CD4-positive, alpha-beta T cell treated with Interleukin-4 for 4 hours (primary cell): ENCODE measurements around the gene SEC14L2.

Source experiments
- DNase-seq: peaks from one replicate; pipeline ENCODE4 v3.0.0-alpha.2; 2020

Gene SEC14L2

DNA sequence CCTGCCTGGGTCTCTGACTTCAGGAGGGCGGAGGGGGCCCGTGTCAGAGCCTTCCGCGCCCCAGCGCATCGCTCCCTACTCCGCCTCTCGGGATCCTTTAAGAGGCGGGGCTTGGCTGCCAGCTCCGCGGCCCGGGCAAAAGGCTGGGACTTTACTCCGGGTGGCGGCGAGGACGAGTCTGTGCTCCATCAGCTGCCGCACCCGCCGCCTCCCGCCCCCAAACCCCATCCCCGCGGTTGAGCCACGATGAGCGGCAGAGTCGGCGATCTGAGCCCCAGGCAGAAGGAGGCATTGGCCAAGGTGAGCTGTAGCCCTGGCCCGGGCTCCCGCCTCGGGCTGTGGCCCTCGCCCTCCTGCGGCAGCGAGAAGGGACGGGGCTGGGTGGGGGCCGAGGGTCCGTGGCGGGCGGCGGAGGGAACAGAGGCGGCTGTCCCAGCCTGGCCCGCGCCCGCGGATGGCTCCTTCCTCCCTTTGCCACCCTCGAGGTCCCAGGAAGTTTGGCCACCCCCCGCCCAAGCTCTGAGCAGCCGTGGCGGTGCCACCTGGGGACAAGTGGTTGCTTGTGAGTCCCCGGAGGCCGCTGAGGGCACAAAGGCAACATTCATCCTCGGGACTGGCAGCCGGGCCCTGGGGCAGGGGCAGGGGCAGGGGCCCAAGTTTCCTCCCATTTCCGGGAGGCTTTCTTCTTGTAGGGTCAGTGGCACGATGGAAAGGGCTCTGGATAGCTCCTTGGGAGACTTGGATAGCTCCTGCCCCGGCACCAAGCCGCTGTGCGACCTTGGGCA, at the start of gene SEC14L2:
SEC14L2 (plus strand) TSS at position 148 of the 785 bp plus-strand sequence; CDS start at position 247, 99 bp downstream.
- DNase-seq: peak; percentile 44

DNA sequence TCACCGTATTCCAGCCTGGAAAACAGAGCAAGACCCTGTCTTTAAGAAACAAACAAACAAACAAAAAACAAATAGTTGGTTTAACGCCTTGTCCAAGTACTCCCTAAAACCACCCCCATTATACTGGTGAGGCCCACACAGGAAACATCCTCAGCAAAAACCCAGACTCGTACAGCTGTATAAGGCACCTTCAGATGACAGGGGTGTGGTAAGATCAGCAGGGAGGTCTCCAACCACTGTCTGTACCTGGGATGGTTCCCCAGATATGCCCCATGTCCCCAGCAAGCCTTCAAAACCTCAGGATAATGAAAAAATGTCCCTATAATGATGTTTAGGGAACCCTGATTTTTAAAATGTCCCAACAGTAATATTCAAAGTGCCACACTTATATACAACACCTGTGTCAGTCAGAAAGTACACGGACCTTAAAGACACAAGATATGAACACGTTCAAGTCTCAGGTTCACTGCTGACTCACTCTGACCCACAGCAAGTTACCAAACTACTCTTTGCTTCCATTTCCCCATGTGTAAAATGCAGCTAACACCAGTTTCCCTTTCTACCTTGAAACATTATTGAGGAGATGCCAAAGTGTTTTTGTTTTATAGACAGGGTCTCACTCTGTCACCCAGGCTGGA, 49.4 kb upstream of the SEC14L2 start:
- no peak for DNase-seq

DNA sequence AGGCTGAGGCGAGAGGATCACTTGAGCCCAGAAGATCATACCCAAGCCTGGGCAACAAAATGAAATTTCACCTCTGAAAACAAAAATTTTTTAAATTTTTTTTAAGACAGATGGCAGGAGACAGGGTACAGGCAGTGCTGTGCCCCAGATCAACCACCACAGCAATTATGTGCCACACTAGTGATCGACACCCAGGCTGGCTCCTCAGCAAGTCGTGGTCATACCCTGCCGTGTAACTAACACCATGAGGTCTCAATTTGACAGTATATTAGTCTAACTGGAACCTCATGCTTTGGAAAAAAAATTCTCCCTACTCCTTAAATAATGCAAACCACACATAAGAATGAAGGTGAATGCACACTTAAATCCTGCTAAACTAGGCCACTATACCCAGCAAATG, 48.4 kb upstream of the SEC14L2 start:
- DNase-seq: no peak

DNA sequence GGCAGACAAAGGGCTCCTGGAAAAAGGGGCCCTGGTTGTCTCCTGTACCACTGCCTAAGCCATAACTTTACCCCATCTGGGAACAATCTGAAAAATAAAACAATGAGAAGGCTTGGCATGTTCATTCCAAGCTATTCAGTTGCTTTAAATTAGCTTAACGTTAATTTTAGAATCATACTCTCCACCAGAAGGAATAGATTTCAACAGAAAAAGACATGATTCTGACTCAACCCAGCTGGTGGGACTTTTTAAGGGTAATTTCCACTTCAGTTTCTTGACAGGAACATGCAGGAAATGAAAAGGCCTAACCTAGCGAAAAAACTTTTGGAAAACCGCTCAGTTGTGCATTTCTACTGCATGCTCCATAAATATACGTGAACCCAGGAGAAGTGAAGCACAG, 48.0 kb upstream of the SEC14L2 start:
- DNase-seq: no peak

DNA sequence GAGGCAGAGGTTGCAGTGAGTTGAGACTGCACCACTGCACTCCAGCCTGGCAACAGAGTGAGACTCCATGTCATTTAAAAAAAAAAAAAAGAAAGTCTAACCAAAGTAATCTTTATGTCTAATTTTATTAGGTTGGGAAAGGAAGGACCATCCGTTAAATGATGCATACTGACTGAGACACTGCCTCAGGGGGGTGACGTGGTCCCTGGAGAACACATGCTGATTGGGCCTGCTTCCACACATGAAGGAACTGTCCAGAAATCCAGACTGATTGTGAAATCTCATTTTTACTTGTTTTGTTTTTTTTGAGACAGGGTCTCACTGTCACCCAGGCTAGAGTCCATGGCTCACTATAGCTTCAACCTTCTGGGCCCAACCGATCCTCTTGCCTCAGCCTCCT, 45.6 kb upstream of the SEC14L2 start:
- no peak for DNase-seq

DNA sequence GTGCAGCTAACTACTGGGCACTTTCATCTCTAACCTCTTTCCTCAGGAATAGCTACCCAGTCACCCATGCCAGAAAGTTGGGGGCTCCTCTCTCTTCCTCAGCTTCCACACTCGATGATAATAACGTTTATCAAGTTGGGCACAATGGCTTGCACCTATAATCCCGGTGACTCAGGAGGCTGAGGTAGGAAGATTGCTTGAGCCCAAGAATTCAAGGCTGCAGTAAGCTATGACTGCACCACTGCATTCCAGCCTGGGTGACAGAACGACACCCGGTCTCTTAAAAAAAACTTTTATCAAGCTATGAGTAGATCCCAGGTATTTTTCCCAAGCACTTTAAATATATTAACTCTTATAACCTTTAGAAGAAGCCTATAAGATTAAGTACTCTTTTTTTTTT, 42.2 kb upstream of the SEC14L2 start:
- no peak for DNase-seq

DNA sequence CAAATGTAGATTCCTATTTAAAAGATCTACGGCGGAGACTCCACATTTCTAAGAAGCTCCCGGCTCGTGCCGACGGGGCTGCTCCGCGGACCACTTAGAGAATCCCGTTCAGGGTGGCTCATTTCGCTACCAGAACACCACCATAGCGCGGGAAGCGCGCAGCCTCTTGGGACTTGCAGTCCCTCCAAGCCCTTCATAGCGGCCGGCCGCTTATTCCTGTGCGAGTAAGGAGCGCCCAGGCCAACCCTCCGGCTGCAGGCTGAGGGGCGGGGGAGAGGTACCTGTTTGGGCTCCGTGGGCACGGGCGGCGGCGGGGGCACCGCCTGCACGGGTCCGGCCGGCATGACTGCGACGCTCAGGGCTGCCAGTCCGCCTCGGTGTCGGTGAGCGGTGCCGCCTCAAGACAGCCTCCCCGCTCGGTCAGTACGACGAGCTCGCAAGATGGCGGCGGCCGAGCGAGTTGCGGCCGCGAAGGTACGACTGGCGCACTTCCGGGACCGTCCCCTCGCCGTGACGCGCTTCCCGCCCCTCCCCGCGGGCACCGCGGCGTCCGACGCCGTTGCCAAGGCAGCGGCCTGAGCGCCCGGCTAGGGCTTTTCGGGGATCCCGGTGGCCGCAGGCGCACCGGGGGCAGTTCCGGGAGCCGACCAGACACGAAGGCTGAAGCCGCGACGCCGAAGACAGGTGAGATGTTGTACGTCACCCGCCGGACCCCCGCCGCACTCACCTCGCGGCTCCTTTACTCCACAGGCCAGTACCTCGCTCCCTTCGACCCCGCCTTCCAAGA, 40.2 kb upstream of the SEC14L2 start, which contains the start of the genes CCDC157 and SF3A1:
CCDC157 (plus strand) TSS at position 559 of the 787 bp plus-strand sequence. CDS start 8,994 bp downstream, outside the sequence.
SF3A1 (minus strand) TSS at position 446 of the 787 bp plus-strand sequence; CDS start at position 344, 102 bp downstream.
- DNase-seq: peak; percentile 81

DNA sequence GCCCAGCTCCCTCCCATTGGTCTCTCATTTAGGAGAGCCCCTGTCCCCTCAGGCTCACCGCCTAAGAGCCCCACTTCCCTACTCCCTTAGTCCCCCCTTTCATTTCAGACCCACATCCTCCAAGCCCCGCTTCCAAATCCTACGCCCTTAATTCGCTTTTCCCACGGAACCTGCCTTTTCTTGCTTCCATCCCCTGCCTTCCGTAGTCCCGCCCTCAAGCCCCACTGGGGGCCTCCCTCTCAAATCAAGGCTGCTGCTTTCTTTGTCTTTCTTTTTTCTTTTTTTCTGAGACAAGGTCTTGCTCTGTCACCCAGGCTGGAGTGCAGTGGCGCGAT, 39.6 kb upstream of the SEC14L2 start:
- DNase-seq: no peak

DNA sequence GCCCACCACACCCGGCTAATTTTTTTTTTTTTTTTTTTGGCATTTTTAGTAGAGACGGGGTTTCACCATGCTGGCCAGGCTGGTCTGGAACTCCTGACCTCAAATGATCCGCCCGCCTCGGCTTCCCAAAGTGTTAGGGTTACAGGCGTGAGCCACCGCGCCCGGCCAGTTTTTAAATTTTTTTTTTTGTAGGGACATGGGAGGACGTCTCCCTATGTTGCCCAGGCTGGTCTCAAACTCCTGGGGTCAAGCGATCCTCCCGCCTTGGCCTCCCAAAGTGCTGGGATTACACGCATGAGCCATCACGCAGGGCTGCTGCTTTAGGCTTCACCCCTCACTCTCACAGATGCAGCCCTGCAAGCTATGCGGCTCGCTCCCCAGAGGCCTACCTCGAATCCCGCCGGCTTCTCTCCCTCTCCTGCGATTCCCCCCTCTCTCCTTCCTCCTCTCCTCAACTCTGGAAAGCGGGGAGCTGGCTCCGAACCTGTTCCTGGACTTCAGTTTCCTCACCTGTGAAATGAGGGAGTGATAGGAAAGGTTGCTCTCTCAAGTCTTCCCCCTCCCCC, 39.1 kb upstream of the SEC14L2 start:
- no peak for DNase-seq

DNA sequence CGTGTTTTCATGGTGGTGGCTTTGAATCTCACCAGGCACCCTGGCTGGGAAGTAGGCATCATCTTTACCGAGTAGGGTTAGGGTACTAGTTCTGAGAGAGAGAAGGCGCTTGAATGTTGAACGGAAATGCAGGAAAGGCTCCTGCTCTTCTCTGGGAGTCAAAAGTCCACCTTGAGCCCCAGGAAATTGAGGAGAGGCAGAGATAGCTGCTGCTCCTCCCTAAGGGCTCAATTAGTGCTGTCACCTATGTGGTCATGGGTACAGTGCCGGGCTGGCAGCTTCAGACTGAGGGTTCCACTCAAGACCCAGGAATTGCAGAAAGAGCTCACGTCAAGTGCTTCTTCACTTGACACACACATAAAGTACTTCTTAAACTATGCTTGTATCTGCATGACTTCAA, 38.3 kb upstream of the SEC14L2 start:
- DNase-seq: no peak

DNA sequence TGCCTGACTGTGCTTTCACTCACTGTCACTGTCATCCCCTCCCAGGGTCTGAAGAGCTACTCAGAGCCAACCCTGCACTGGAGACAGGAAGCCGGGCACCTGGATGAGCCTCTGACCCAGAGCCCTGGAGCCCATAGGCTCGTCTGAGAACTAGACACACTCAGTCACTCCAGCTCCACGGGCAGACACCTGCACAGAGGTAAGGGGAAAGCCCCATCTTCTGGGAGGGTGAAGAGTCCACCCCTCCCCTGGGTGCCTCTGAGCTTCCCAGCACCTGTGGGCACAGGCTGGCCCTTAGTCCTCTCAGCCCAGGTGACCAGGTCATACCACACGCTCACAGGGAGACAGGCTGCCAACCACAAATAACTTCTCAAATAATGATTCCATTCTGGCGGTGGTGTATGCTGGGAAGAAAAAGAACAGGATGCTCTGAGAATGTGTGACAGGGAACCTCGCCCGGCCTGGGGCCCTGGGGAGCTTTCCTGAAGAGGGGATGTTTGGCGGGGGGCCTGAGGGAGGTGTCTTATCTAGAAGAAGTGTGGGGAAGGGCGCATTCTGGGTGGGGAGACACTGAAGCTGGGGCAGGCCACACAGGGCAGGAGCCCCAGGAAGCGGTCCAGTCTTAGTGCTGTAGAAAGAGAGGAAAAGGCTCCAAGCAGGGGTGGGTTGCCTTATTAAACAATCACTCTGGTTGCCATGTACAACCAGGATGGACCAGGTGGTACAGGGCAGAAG, 34.7 kb upstream of the SEC14L2 start:
- no peak for DNase-seq

DNA sequence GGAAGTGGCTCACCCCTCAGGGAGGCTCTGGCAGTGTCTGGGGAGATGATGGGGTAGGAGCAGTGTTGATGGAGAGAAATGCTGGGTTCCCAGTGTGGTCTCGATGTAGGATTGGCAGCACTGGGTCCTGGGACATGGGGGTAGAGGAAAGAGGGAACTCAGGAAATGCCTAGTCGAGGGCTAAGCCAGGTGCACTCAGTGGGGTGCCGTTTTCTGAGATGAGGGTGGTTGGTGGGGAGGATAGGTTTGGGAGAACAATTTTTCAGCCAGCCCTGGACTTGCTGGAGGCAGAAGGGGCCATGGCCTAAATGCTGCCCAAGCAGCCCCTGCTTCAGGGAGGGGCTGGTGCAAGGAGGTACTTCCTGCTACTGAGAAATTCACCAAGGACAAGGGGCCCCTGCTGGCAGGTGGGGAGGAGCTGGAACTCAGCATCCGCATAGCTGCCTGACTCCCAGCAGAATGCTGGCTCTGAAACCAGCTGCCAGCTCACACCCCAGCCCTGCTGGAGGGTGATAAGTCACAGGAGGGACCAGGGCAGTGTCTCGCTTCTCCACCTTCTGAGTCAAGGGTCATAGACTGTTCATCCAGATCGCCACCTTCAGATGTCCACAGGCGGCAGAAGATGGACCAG, 34.1 kb upstream of the SEC14L2 start:
- no peak for DNase-seq

DNA sequence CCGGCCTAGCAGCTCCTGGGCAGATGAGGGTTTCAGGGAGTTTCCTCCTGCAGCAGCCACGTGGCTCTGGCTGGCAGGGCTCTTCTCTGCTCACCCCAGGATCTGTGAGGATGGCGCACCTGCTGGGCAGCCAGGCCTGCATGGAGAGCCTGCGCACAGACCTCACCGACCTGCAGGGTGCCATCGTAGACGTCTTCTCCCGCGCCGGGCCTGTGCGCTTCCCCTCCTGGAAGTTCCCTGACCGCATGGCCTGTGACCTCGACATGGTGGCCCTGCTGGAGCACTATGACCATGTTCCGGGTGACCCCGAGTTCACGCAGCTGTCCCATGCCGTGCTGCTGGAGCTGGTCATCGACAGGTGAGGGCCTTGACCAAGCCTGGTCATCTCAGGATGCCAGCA, 30.9 kb upstream of the SEC14L2 start:
- DNase-seq: no peak

DNA sequence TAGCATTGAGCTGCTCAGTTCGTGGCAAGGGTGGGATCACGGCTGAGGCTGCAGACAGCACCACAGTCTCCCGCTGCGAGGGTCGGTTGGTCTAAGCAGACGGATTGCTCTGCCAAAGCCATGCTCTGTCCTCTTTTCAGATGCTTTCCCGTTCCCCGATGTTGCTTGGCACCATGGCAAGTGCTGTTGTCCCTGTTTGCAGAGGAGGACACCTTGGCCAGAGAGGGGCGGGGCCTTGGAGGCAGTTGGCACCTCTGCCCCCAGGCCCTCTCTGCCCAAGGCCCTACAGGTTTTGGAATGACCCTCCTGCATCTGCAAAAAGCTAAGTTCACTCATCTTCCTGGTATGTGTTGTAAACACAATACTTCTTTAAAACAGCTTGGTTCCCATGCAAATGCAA, 28.4 kb upstream of the SEC14L2 start:
- no peak for DNase-seq

DNA sequence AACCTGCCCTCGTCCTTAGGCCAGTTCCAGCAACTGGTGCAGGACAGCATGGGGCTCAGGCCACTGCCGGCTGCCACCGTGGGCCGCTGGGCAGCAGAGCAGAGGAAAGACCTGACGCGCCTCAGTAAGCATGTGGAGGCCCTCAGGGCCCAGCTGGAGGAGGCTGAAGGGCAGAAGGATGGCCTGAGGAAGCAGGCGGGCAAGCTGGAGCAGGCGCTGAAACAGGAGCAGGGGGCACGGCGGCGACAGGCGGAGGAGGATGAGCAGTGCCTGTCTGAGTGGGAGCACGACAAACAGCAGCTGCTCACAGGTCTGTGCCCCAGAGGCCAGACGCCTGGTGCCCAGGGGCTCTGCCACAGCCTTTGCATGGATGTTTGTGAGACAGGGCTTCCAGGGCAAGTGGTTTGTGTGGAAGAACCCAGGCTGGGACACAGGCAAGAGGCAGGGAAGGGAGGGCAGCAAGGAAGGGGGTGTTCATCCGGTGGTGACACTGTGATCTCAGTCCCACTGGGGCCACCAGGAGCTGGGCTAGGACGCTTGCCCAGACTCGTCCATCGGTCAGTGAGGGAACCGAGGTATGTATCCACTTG, 26.1 kb upstream of the SEC14L2 start:
- DNase-seq: no peak

DNA sequence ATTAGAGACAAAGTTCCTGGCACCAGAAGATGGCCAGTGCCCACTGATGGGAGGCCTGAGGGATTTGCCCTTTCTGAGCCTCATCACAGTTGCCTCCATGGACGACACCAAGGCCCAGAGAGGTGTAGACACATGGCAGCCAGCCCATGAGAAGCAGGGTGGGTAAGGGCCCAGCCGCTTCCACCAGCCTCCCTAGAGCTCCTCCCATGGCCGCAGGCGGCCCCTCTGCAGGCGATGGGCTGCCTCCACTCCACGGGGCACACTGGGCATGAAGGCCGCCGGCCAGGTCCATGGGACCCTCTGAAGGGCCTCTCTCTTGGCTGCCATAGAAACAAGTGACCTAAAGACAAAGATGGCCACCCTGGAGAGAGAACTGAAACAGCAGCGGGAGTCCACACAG, 25.5 kb upstream of the SEC14L2 start:
- no peak for DNase-seq

DNA sequence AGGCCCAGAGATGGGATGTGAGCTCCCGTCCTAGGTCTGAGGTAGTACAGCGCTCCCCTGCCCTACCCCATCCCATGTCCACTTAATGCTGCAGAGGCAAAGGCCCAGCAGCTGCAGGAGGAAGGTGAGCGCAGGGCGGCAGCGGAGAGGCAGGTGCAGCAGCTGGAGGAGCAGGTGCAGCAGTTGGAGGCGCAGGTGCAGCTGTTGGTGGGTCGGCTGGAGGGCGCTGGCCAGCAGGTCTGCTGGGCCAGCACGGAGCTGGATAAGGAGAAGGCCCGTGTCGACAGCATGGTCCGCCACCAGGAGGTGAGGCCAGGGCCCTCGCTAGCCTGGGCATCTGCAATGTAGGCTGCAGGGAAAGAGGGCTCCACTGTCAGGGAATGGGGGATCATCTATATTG, 24.8 kb upstream of the SEC14L2 start:
- DNase-seq: no peak

DNA sequence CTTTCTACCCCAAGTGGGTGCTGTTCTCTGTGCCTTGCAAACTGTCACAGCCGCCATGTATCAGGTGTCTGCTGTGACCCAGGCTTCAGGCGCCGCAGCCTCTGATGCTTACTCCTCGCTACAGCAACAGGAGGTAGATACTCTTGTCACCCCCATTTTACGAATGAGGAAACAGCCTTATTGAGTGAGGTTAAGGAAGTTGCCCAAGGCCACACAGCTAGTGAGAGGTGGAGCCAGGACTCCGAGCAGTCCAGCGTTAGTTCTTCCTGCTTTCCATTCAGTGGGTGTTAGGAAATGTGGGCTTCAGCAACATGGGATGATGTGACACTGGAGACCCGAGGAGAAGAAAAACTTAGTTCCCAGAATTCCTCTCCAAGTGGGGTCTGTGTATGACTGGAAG, 23.9 kb upstream of the SEC14L2 start:
- DNase-seq: no peak

DNA sequence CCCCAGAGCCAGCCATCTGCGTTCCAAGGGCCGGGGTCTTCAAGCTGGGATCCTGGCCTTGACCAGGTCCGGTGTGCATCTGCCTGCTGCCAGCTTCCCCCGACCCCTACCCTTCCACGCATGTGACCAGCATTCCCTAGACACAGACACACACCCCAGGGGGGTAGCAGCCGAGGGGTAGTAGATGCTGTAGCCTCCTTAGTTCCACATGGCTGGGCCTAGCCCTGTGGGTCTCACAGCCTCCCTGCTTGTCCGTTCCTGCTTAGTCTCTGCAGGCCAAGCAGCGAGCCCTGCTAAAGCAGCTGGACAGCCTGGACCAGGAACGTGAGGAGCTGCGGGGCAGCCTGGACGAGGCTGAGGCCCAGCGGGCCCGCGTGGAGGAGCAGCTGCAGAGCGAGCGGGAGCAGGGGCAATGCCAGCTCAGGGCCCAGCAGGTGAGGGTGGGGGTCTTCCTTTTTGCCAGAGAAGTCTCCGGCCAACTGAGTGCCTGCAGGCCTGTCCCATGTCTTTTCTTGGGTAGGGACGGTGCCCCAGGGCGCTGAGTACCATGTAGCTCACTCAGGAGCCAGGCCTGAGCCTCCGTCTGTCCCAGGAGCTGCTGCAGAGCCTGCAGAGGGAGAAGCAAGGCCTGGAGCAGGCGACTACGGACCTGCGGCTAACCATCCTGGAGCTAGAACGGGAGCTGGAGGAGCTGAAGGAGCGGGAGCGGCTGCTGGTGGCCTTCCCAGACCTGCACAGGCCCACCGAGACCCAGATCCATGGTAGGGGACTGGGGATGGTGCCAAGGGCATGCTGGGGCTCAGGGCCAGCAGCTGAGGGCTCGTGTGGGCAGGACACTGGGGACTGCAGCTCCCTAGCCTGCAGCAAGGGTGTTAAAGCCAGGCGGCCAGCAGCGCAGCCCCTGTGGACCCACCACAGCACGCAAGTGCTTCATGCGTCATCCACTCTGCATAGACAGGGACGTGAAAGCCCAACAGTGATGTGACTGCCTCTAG, 23.2 kb upstream of the SEC14L2 start:
- DNase-seq: no peak

DNA sequence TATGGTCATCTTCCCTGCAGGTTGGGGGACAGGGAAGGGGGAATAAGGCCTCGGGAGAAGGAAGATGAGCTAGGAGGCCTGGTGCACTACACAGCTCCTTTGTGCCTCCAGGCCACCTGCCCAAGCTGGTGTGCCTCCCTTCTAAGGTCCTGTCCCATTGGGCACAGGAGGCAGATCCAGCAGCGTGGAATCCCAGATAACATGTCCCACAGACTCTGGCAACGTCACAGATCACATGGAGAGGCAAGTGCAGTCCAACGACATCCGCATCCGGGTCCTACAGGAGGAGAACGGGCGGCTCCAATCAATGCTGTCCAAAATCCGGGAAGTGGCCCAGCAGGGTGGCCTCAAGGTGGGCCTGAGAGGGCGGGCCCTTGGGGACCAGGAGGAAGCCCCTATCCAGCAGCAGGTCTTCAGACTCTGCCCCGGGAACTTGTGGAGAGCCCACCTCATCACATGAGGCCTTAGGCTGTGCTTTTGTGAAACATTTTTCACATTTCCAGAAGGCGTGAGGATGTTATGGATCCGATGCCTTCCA, 21.4 kb upstream of the SEC14L2 start:
- no peak for DNase-seq
